Measurements from ENCODE around the gene KLF6.

DNA sequence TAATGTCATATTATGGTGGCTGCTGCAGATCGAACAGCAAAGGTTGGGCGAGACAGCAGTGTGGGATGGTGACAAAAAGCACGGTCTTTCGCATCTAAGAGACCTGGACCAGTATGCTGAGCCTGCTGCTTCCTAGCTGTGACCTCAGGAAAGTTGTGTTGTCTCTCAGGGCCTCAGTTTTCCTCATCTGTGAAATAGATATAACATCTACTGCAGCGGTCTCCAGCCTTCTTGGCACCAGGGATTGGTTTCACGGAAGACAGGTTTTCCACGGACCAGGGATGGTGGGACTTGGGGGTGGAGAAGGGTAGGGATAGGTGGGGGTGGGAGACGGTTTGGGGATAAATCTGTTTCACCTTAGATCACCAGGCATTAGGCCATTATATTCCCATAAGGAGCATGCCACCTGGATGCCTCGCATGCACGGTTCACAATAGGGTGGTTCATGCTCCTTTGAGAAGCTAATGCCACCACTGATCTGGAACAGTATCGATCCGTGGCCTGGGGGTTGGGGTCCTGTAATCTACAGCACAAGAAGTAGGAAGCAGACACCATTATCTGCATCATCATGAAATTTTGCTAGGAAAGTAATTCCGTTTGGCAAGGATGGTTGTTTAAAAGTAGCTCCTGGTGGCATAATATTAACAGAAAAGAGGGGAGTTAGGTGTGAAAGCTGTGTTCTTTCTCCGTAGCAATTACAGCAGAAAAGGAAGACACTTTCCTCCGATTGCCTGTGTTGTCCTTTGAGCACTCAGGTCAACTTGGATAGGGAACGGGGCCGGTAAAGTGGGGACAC is 10.8 kb downstream of the KLF6 start:
- TF ChIP-seq POLR2A (IDR thresholded peaks at IDR 0.05; ENCODE audit: low read length), result no peak
- no peak for TF ChIP-seq GATA1 (IDR thresholded peaks at IDR 0.05; ENCODE audit: low read depth, low read length)

Data from erythroblast (primary cell).